ENCODE measurements around the gene POP4.

The POP4 gene

DNA sequence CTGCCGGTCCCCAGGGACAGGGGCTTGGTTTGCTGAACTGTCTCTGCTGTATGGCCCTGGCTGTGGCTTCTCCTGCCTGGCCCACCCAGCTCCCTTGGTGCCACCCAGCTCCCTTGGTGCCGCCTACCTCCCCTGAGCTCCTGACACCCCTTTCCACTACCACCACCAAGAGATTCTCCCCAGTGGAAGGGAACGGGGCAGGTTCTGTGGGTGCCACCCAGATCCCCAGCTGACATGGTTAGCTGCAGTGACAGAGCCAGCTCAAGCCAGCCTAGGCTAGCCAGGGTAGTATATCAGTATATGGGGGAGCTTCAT, 28.5 kb upstream of the POP4 start:
- H3K4me3 ChIP-seq (ENCODE audit: low read depth, low read length) = no peak overlapping the region
- DNase-seq (ENCODE audit: low read depth) = no peak
- TF ChIP-seq, protein P1, sequence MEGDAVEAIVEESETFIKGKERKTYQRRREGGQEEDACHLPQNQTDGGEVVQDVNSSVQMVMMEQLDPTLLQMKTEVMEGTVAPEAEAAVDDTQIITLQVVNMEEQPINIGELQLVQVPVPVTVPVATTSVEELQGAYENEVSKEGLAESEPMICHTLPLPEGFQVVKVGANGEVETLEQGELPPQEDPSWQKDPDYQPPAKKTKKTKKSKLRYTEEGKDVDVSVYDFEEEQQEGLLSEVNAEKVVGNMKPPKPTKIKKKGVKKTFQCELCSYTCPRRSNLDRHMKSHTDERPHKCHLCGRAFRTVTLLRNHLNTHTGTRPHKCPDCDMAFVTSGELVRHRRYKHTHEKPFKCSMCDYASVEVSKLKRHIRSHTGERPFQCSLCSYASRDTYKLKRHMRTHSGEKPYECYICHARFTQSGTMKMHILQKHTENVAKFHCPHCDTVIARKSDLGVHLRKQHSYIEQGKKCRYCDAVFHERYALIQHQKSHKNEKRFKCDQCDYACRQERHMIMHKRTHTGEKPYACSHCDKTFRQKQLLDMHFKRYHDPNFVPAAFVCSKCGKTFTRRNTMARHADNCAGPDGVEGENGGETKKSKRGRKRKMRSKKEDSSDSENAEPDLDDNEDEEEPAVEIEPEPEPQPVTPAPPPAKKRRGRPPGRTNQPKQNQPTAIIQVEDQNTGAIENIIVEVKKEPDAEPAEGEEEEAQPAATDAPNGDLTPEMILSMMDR (IDR thresholded peaks at IDR 0.05; ENCODE audit: low read depth, low read length, missing control alignments) = no peak

DNA sequence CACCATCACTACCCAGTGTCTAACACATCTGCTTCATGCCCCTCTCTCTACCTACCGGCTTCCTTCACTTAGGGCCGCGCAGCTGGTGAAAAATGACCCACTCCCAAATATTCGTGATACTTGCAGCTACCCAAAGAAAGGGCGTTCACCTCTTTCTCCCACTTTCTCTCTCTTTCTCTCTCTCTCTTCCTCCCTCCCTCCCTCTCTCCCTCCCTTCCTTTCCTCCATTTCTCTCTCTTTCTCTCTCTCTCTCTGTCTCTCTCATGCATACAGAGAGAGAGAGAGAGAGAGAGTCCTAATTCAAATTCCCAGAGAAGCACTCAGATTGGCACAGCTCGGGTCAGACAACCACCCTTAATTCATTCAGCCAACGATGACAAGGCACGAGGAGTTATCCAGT, 27.7 kb upstream of the POP4 start:
- TF ChIP-seq, protein P1 (IDR thresholded peaks at IDR 0.05; ENCODE audit: low read depth, low read length, missing control alignments) = no peak
- DNase-seq (ENCODE audit: low read depth) = no peak

DNA sequence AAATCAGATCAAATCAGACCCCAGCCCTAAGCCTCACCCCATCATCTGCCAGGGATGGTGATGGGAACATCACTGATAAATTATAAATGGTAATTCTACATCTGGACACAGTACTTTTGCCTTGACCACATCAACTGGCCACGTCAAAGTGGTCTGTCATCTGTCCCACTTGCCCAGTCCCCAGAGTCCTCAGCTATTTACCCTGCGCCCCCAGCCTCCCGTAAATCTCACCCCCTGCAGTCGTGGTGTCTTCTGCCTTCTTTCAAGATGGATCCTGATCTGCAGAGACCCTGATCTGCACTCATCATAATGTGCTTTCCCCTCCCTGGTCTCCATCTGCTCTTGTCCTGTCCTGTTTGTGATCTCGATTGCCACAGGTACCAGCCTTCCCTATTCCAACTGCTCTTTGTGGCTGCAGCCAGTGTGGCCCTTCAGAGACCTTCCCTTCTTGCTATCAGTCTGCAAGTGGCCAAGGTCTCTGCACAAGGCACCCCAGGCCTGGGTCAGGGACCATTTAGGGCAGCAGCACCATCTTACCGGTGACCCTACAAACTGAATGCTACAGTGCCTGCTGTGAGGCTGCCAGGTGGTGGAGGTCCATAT, 26.7 kb upstream of the POP4 start:
- TF ChIP-seq, protein P1 (IDR thresholded peaks at IDR 0.05; ENCODE audit: low read depth, low read length, missing control alignments) = no peak
- H3K4me3 ChIP-seq (ENCODE audit: low read depth, low read length) = no peak overlapping the region
- DNase-seq (ENCODE audit: low read depth) = no peak

More for the DNA sequence above, 27.7 kb upstream of the POP4 start:
- no peak overlapping the region for H3K4me3 ChIP-seq (ENCODE audit: low read depth, low read length)

DNA sequence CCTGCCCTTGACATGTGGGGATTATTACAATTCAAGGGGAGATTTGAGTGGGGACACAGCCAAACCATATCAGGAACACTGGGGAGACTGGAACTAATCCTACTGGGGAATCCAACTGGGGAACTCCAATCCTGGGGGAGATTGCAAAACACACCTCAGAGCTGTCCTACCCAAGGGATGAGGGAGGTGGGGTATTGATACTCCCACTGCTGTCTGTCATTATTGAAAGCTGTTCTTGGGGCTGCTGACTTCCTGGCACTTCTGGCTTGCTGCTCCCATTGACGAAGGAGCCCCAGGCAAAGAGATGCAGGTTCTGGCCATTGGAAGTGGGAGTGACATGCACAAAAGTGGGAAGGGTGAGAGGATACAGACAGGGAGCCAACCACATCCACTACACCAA, 24.7 kb upstream of the POP4 start:
- no peak for DNase-seq (ENCODE audit: low read depth)
- TF ChIP-seq, protein P1 (IDR thresholded peaks at IDR 0.05; ENCODE audit: low read depth, low read length, missing control alignments) = no peak
- H3K4me3 ChIP-seq (ENCODE audit: low read depth, low read length) = no peak overlapping the region

DNA sequence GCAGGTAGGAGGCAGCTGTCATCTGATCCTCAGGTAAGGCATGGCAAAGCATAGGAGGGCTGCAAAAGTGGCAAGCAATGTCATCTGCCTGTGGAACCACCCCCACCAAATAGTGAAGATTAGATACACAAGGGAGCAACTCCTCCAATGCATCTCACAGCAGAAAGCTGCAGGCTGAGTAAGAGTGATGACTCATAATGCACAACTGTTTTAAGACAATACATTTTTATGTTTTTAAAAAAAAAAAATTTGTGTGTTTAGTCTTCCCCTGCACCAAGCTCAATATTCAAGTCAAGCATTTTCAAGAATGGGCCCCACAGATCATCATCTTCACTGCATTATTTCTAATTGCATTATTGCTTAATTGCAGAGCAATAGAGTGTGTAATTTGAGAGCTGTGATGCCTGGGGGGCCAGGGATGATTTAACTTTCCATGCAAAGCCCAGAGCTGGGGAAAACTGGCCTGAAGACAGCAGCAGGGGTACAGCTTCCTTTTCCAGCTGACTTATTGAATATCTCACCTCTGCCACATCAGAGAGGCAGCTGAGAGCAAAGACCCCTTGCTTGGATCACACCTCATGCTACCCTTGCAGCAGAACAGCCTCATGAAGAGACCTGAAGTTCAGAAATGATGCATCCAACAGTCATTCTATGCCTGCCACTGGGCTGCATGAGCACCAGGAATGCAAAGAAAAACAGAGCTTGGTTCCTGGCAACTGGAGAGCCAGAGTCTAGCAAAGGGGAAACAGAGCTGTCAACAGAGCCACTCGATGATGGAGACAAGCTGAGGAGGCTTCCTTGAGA, 22.7 kb upstream of the POP4 start:
- TF ChIP-seq, protein P1 (IDR thresholded peaks at IDR 0.05; ENCODE audit: low read depth, low read length, missing control alignments) = no peak
- H3K4me3 ChIP-seq (ENCODE audit: low read depth, low read length) = no peak overlapping the region
- DNase-seq (ENCODE audit: low read depth) = no peak

DNA sequence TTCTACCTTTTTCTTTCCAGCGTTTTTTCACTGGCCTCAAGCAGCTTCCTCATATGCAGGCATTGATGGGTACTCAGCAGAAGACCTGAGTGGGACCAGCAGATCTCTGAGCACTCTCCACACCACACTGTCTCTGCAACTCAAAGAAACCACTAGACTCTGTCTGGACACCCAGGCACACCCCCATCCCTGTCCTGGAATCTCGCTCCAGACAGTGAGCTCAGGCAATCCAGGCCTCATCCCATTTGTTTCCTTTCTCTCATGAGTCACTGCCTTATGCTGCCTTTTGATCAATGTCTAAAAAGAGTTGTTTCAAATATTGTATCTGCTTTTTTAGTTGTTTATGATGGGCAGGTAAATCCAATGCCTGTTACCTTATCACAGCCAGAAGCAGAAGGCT, 19.7 kb upstream of the POP4 start:
- no peak overlapping the region for H3K4me3 ChIP-seq (ENCODE audit: low read depth, low read length)
- DNase-seq (ENCODE audit: low read depth) = no peak
- TF ChIP-seq, protein P1 (IDR thresholded peaks at IDR 0.05; ENCODE audit: low read depth, low read length, missing control alignments) = no peak

DNA sequence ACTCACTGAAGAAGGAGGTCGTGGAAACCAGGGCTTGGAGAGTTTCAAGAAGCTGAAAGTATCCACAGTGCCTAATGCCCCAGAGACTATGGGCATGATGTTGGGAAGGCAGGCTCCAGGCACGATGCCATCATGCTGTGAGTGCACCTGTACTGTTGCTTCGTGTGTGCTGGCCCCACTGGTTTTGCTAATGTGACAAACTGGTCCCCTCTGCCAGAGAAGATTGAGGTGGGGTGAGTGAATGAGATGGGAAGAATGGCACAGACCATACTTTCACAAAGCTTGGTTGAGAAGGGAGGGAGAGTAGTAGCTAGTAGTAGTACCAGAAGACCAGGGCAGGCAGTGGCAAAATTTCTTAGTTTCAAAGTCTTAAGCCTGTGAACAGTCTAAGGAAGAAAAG, 19.0 kb upstream of the POP4 start:
- no peak for DNase-seq (ENCODE audit: low read depth)
- no peak overlapping the region for H3K4me3 ChIP-seq (ENCODE audit: low read depth, low read length)
- TF ChIP-seq, protein P1 (IDR thresholded peaks at IDR 0.05; ENCODE audit: low read depth, low read length, missing control alignments) = no peak
